ENCODE results near the gene KAT2B.

KAT2B gene

GRCh38 chr3:20101041-20101440, 60.8 kb downstream of the KAT2B start:
- no peak overlapping the region for H3K4me3 ChIP-seq (ENCODE audit: low read length)
- no peaks in the 10 kb centered on the region for H3K27me3 ChIP-seq (ENCODE audit: insufficient read depth, low read length)
- H3K9me3 ChIP-seq (ENCODE audit: low read length): no peaks in the 10 kb centered on the region

GRCh38 chr3:20103731-20104130, 63.5 kb downstream of the KAT2B start:
- H3K36me3 ChIP-seq (ENCODE audit: insufficient read depth, low read length): no peaks in the 10 kb centered on the region
- H2AFZ ChIP-seq (ENCODE audit: low read depth, low read length): no peak overlapping the region
- no peaks in the 10 kb centered on the region for H3K4me1 ChIP-seq (ENCODE audit: insufficient read depth, low read length)
- no peaks in the 10 kb centered on the region for H3K9me3 ChIP-seq (ENCODE audit: low read length)
- H3K27me3 ChIP-seq (ENCODE audit: insufficient read depth, low read length): no peaks in the 10 kb centered on the region
- H3K4me3 ChIP-seq (ENCODE audit: low read length): no peak overlapping the region

More at GRCh38 chr3:20101041-20101440, 60.8 kb downstream of the KAT2B start:
- Histone ChIP-seq H3K36me3 (ENCODE audit: insufficient read depth, low read length) (no peaks in the 10 kb centered on the region), H2AFZ (ENCODE audit: low read depth, low read length) (no peak overlapping the region), H3K4me1 (ENCODE audit: insufficient read depth, low read length) (no peaks in the 10 kb centered on the region)

GRCh38 chr3:20104167-20104661, 64.0 kb downstream of the KAT2B start:
- no peaks in the 10 kb centered on the region for H3K27me3 ChIP-seq (ENCODE audit: insufficient read depth, low read length)
- no peaks in the 10 kb centered on the region for H3K36me3 ChIP-seq (ENCODE audit: insufficient read depth, low read length)
- no peaks in the 10 kb centered on the region for H3K4me1 ChIP-seq (ENCODE audit: insufficient read depth, low read length)
- H3K4me3 ChIP-seq (ENCODE audit: low read length): no peak overlapping the region
- H2AFZ ChIP-seq (ENCODE audit: low read depth, low read length): no peak overlapping the region
- H3K9me3 ChIP-seq (ENCODE audit: low read length): no peaks in the 10 kb centered on the region

- Histone ChIP-seq H3K9me3 (ENCODE audit: low read length) (no peaks in the 10 kb centered on the region), H2AFZ (ENCODE audit: low read depth, low read length) (no peak overlapping the region), H3K4me1 (ENCODE audit: insufficient read depth, low read length) (no peaks in the 10 kb centered on the region), H3K36me3 (ENCODE audit: insufficient read depth, low read length) (no peaks in the 10 kb centered on the region), H3K27me3 (ENCODE audit: insufficient read depth, low read length) (no peaks in the 10 kb centered on the region), H3K4me3 (ENCODE audit: low read length) (no peak overlapping the region)
Measured at GRCh38 chr3:20105513-20106280, 65.5 kb downstream of the KAT2B start.

GRCh38 chr3:20107722-20108121, 67.5 kb downstream of the KAT2B start:
- Histone ChIP-seq H3K9me3 (ENCODE audit: low read length) (no peaks in the 10 kb centered on the region), H3K4me3 (ENCODE audit: low read length) (no peak overlapping the region), H3K4me1 (ENCODE audit: insufficient read depth, low read length) (no peaks in the 10 kb centered on the region), H2AFZ (ENCODE audit: low read depth, low read length) (no peak overlapping the region), H3K27me3 (ENCODE audit: insufficient read depth, low read length) (no peaks in the 10 kb centered on the region), H3K36me3 (ENCODE audit: insufficient read depth, low read length) (peaks cover 4% of the 10 kb centered on the region)

- Histone ChIP-seq H2AFZ (ENCODE audit: low read depth, low read length) (no peak overlapping the region), H3K27me3 (ENCODE audit: insufficient read depth, low read length) (no peaks in the 10 kb centered on the region), H3K4me3 (ENCODE audit: low read length) (no peak overlapping the region), H3K9me3 (ENCODE audit: low read length) (no peaks in the 10 kb centered on the region), H3K4me1 (ENCODE audit: insufficient read depth, low read length) (no peaks in the 10 kb centered on the region), H3K36me3 (ENCODE audit: insufficient read depth, low read length) (peaks cover 7% of the 10 kb centered on the region)
Measured at GRCh38 chr3:20108869-20109268, 68.6 kb downstream of the KAT2B start.

GRCh38 chr3:20110826-20111225, 70.6 kb downstream of the KAT2B start:
- no peak overlapping the region for H3K4me3 ChIP-seq (ENCODE audit: low read length)
- H3K36me3 ChIP-seq (ENCODE audit: insufficient read depth, low read length): peaks cover 11% of the 10 kb centered on the region
- no peak overlapping the region for H2AFZ ChIP-seq (ENCODE audit: low read depth, low read length)
- no peaks in the 10 kb centered on the region for H3K27me3 ChIP-seq (ENCODE audit: insufficient read depth, low read length)
- H3K4me1 ChIP-seq (ENCODE audit: insufficient read depth, low read length): no peaks in the 10 kb centered on the region
- H3K9me3 ChIP-seq (ENCODE audit: low read length): no peaks in the 10 kb centered on the region

GRCh38 chr3:20111836-20112235, 71.6 kb downstream of the KAT2B start:
- Histone ChIP-seq H3K27me3 (ENCODE audit: insufficient read depth, low read length) (no peaks in the 10 kb centered on the region), H2AFZ (ENCODE audit: low read depth, low read length) (no peak overlapping the region), H3K4me1 (ENCODE audit: insufficient read depth, low read length) (no peaks in the 10 kb centered on the region), H3K36me3 (ENCODE audit: insufficient read depth, low read length) (peaks cover 11% of the 10 kb centered on the region), H3K4me3 (ENCODE audit: low read length) (no peak overlapping the region), H3K9me3 (ENCODE audit: low read length) (no peaks in the 10 kb centered on the region)

GRCh38 chr3:20121088-20121487, 80.8 kb downstream of the KAT2B start:
- H3K9me3 ChIP-seq (ENCODE audit: low read length): peaks cover 2% of the 10 kb centered on the region
- no peak overlapping the region for H3K4me3 ChIP-seq (ENCODE audit: low read length)
- no peak overlapping the region for H2AFZ ChIP-seq (ENCODE audit: low read depth, low read length)
- peaks cover 10% of the 10 kb centered on the region for H3K36me3 ChIP-seq (ENCODE audit: insufficient read depth, low read length)
- no peaks in the 10 kb centered on the region for H3K27me3 ChIP-seq (ENCODE audit: insufficient read depth, low read length)
- peaks cover 5% of the 10 kb centered on the region for H3K4me1 ChIP-seq (ENCODE audit: insufficient read depth, low read length)

- H3K4me1 ChIP-seq (ENCODE audit: insufficient read depth, low read length): no peaks in the 10 kb centered on the region
- no peaks in the 10 kb centered on the region for H3K27me3 ChIP-seq (ENCODE audit: insufficient read depth, low read length)
- H3K9me3 ChIP-seq (ENCODE audit: low read length): peaks cover 2% of the 10 kb centered on the region
- H2AFZ ChIP-seq (ENCODE audit: low read depth, low read length): no peak overlapping the region
- peaks cover 14% of the 10 kb centered on the region for H3K36me3 ChIP-seq (ENCODE audit: insufficient read depth, low read length)
- no peak overlapping the region for H3K4me3 ChIP-seq (ENCODE audit: low read length)
Measured at GRCh38 chr3:20123131-20123652, 82.9 kb downstream of the KAT2B start.

GRCh38 chr3:20125289-20125688, 85.0 kb downstream of the KAT2B start:
- Histone ChIP-seq H2AFZ (ENCODE audit: low read depth, low read length) (no peak overlapping the region), H3K36me3 (ENCODE audit: insufficient read depth, low read length) (peaks cover 14% of the 10 kb centered on the region), H3K4me3 (ENCODE audit: low read length) (no peak overlapping the region), H3K27me3 (ENCODE audit: insufficient read depth, low read length) (no peaks in the 10 kb centered on the region), H3K4me1 (ENCODE audit: insufficient read depth, low read length) (no peaks in the 10 kb centered on the region), H3K9me3 (ENCODE audit: low read length) (peaks cover 2% of the 10 kb centered on the region)

- Histone ChIP-seq H3K9me3 (ENCODE audit: low read length) (peaks cover 2% of the 10 kb centered on the region), H3K4me1 (ENCODE audit: insufficient read depth, low read length) (no peaks in the 10 kb centered on the region), H3K27me3 (ENCODE audit: insufficient read depth, low read length) (no peaks in the 10 kb centered on the region), H3K4me3 (ENCODE audit: low read length) (no peak overlapping the region), H2AFZ (ENCODE audit: low read depth, low read length) (no peak overlapping the region), H3K36me3 (ENCODE audit: insufficient read depth, low read length) (peaks cover 14% of the 10 kb centered on the region)
Measured at GRCh38 chr3:20125897-20126296, 85.7 kb downstream of the KAT2B start.

GRCh38 chr3:20128358-20128757, 88.1 kb downstream of the KAT2B start:
- no peak overlapping the region for H2AFZ ChIP-seq (ENCODE audit: low read depth, low read length)

More at GRCh38 chr3:20128358-20128757, 88.1 kb downstream of the KAT2B start:
- peaks cover 2% of the 10 kb centered on the region for H3K9me3 ChIP-seq (ENCODE audit: low read length)
- no peak overlapping the region for H3K4me3 ChIP-seq (ENCODE audit: low read length)
- H3K36me3 ChIP-seq (ENCODE audit: insufficient read depth, low read length): peaks cover 7% of the 10 kb centered on the region
- no peaks in the 10 kb centered on the region for H3K27me3 ChIP-seq (ENCODE audit: insufficient read depth, low read length)
- no peaks in the 10 kb centered on the region for H3K4me1 ChIP-seq (ENCODE audit: insufficient read depth, low read length)

Measured in neuron (in vitro differentiated cells).